HEK293 (cell line): ENCODE measurements around the gene MYL10.

ENCODE experiments used
- CTCF ChIA-PET: fragments of 350-600 bp; formaldehyde crosslinking; extraction: SDS; loops from one replicate; lab custom pipeline; 2021; ENCODE audit warnings: antibody characterized with exemption; lab: Yijun Ruan, JAX
- POLR2A ChIA-PET: fragments of 300-600 bp; formaldehyde crosslinking; extraction: SDS; loops from one replicate; lab custom pipeline; 2020; ENCODE audit warnings: antibody characterized with exemption, inconsistent platforms; lab: Yijun Ruan, JAX
- H3K27ac ChIP-seq: fragments of 200-500 bp; sonication (Bioruptor generic); 2 replicates; pipeline ENCODE4 v1.5.1; 2014; ENCODE audit warnings: low read depth, low read length, control low read depth, inconsistent platforms; ENCODE audit errors: extremely low read depth
- H3K36me3 ChIP-seq, 2 experiments: fragments of 200-500 bp in 1 of 2; sonication (Bioruptor generic) in 1 of 2; 1 replicate in 1 of 2; 2 replicates in 1 of 2; pipeline ENCODE4 v1.5.1; 2014 to 2017; ENCODE audit warnings: inconsistent platforms in 2 of 2, low read length in 2 of 2; ENCODE audit not compliant: control insufficient read depth in 2 of 2, insufficient read depth in 1 of 2
- H3K4me1 ChIP-seq: fragments of 200-500 bp; sonication (Bioruptor generic); 2 replicates; pipeline ENCODE4 v1.5.1; 2014; ENCODE audit warnings: mild to moderate bottlenecking, low read length, inconsistent platforms; ENCODE audit not compliant: control insufficient read depth, insufficient read depth
- H3K4me3 ChIP-seq: 2 replicates; pipeline ENCODE4 v1.5.1; 2011; ENCODE audit warnings: low read depth, mild to moderate bottlenecking, control low read depth, low read length, moderate library complexity
- H3K9me3 ChIP-seq: fragments of 200-500 bp; sonication (Bioruptor generic); 2 replicates; pipeline ENCODE4 v1.5.1; 2014; ENCODE audit warnings: low read depth, low read length, inconsistent platforms; ENCODE audit not compliant: control insufficient read depth, insufficient read depth
- CTCF ChIP-seq: fragments of 450-650 bp; formaldehyde crosslinking; IDR thresholded peaks from 2 replicates; pipeline ENCODE4 v1.5.1; 2016; ENCODE audit warnings: missing biosample characterization, missing genetic modification characterization
- EGR2 ChIP-seq: fragments of 450-650 bp; formaldehyde crosslinking; IDR thresholded peaks from 2 replicates; pipeline ENCODE4 v1.5.1; 2016; ENCODE audit warnings: low read depth, missing biosample characterization, missing genetic modification characterization
- GLI2 ChIP-seq: fragments of 450-650 bp; formaldehyde crosslinking; IDR thresholded peaks from 2 replicates; pipeline ENCODE4; 2017; ENCODE audit warnings: missing biosample characterization, missing genetic modification characterization, low read depth, borderline replicate concordance
- GLI4 ChIP-seq: fragments of 450-650 bp; formaldehyde crosslinking; IDR thresholded peaks from 2 replicates; pipeline ENCODE4 v1.5.1; 2016; ENCODE audit warnings: missing biosample characterization, missing genetic modification characterization
- KLF16 ChIP-seq: fragments of 450-650 bp; formaldehyde crosslinking; IDR thresholded peaks from 2 replicates; pipeline ENCODE4 v1.5.1; 2017; ENCODE audit warnings: missing biosample characterization, missing genetic modification characterization
- KLF17 ChIP-seq: fragments of 450-650 bp; formaldehyde crosslinking; IDR thresholded peaks from 2 replicates; pipeline ENCODE4 v1.5.1; 2016; ENCODE audit warnings: missing biosample characterization, missing genetic modification characterization
- PBX3 ChIP-seq: sonication (generic); formaldehyde crosslinking; IDR thresholded peaks from 2 replicates; pipeline ENCODE4 v1.8.1; 2022; ENCODE audit warnings: mild to moderate bottlenecking, moderate library complexity, missing genetic modification reagents
- PRDM6 ChIP-seq: fragments of 450-650 bp; formaldehyde crosslinking; IDR thresholded peaks from 2 replicates; pipeline ENCODE4 v1.5.1; 2017; ENCODE audit warnings: missing biosample characterization, missing genetic modification characterization
- TSHZ1 ChIP-seq: fragments of 450-650 bp; formaldehyde crosslinking; IDR thresholded peaks from 2 replicates; pipeline ENCODE4 v1.5.1; 2016; ENCODE audit warnings: missing biosample characterization, missing genetic modification characterization, borderline replicate concordance
- ZBTB11 ChIP-seq: fragments of 450-650 bp; formaldehyde crosslinking; conservative IDR thresholded peaks from 2 replicates; pipeline ENCODE4 v1.5.1; 2016; ENCODE audit warnings: low read depth, missing biosample characterization, missing genetic modification characterization
- ZBTB20 ChIP-seq: fragments of 450-650 bp; formaldehyde crosslinking; IDR thresholded peaks from 2 replicates; pipeline ENCODE4 v1.5.1; 2016; ENCODE audit warnings: missing biosample characterization, missing genetic modification characterization
- ZBTB8A ChIP-seq: fragments of 450-650 bp; formaldehyde crosslinking; IDR thresholded peaks from 2 replicates; pipeline ENCODE4 v1.5.1; 2016; ENCODE audit warnings: missing biosample characterization, missing genetic modification characterization
- ZIC2 ChIP-seq: fragments of 450-650 bp; formaldehyde crosslinking; IDR thresholded peaks from 2 replicates; pipeline ENCODE4 v1.5.1; 2016; ENCODE audit warnings: missing biosample characterization, missing genetic modification characterization
- ZNF248 ChIP-seq: fragments of 450-650 bp; formaldehyde crosslinking; IDR thresholded peaks from 2 replicates; pipeline ENCODE4 v1.5.1; 2017; ENCODE audit warnings: missing biosample characterization, missing genetic modification characterization
- ZNF266 ChIP-seq: fragments of 450-650 bp; formaldehyde crosslinking; IDR thresholded peaks from 2 replicates; pipeline ENCODE4 v1.5.1; 2016; ENCODE audit warnings: missing biosample characterization, missing genetic modification characterization, low read depth
- ZNF544 ChIP-seq: fragments of 450-650 bp; formaldehyde crosslinking; IDR thresholded peaks from 2 replicates; pipeline ENCODE4 v1.5.0; 2017; ENCODE audit warnings: missing biosample characterization, missing genetic modification characterization
- ZNF558 ChIP-seq: fragments of 450-650 bp; formaldehyde crosslinking; IDR thresholded peaks from 2 replicates; pipeline ENCODE4 v1.5.1; 2016; ENCODE audit warnings: missing biosample characterization, missing genetic modification characterization
- ZNF580 ChIP-seq: fragments of 450-650 bp; formaldehyde crosslinking; IDR thresholded peaks from 2 replicates; pipeline ENCODE4 v1.5.1; 2016; ENCODE audit warnings: missing biosample characterization, missing genetic modification characterization
- ZNF629 ChIP-seq: fragments of 450-650 bp; formaldehyde crosslinking; IDR thresholded peaks from 2 replicates; pipeline ENCODE4 v1.5.1; 2017; ENCODE audit warnings: missing biosample characterization, missing genetic modification characterization
- ZNF785 ChIP-seq: fragments of 450-650 bp; formaldehyde crosslinking; IDR thresholded peaks from 2 replicates; pipeline ENCODE4 v1.5.1; 2016; ENCODE audit warnings: missing biosample characterization, missing genetic modification characterization
- ZSCAN23 ChIP-seq: fragments of 450-650 bp; formaldehyde crosslinking; IDR thresholded peaks from 2 replicates; pipeline ENCODE4 v1.5.1; 2016; ENCODE audit warnings: missing biosample characterization, missing genetic modification characterization
- ZSCAN5A ChIP-seq: fragments of 450-650 bp; formaldehyde crosslinking; IDR thresholded peaks from 2 replicates; pipeline ENCODE4 v1.5.1; 2016; ENCODE audit warnings: missing biosample characterization, missing genetic modification characterization

The MYL10 gene

GRCh38 chr7:101586078-101586905, 42.8 kb downstream of the MYL10 start:
- CTCF ChIA-PET: interaction anchor here (0.5 to 3.2 kb wide), 3 partner anchors 16 to 528 kb away, joined by 3 to 11 read pairs (median 3); no protein-coding TSS in a partner anchor
- POLR2A ChIA-PET: no interaction called here
- Histone ChIP-seq H3K9me3 (no peaks in the 10 kb centered on the region), H3K4me1 (no peaks in the 10 kb centered on the region), H3K4me3 (no peak overlapping the region), H3K27ac (no peak overlapping the region), H3K36me3 (no peaks in the 10 kb centered on the region)
- TF ChIP-seq ZSCAN23 (tag by site-specific recombination) (no peak), EGR2 (tag by site-specific recombination) (no peak), ZBTB20 (no peak; the same call in 1 of the 2 replicates), ZNF248 (tag by site-specific recombination) (no peak), ZSCAN5A (tag by site-specific recombination) (no peak), ZNF558 (tag by site-specific recombination) (no peak), ZBTB8A (peak; percentile 71; the same call in 1 of the 2 replicates), TSHZ1 (tag by site-specific recombination) (no peak), ZNF629 (tag by site-specific recombination) (no peak), ZNF580 (peak; percentile 40; the same call in 1 of the 2 replicates), PRDM6 (tag by site-specific recombination) (peak; percentile 82), GLI4 (tag by site-specific recombination) (no peak), ZNF266 (no peak), GLI2 (tag by site-specific recombination) (no peak), CTCF (tag by site-specific recombination) (no peak), ZIC2 (tag by site-specific recombination) (peak; percentile 96), ZNF785 (no peak), PBX3 (CRISPR knock-in tag) (no peak), KLF17 (tag by site-specific recombination) (no peak), ZNF544 (tag by site-specific recombination) (no peak), KLF16 (tag by site-specific recombination) (no peak), ZBTB11 (no peak)
